WERI-Rb-1 (cell line): ENCODE measurements around the gene NAXD.
A peak's percentile ranks its signal among the peaks of the same experiment; 100 is the strongest.

Experiments
- DNase-seq: peaks from one replicate; pipeline ENCODE4 v3.0.0-alpha.2; 2020
- H3K27ac ChIP-seq: fragments of 250-450 bp; sonication (Bioruptor Pico); 2 replicates; pipeline ENCODE4 v1.5.1; 2020; ENCODE audit warnings: mild to moderate bottlenecking, moderate library complexity
- H3K27me3 ChIP-seq: fragments of 250-450 bp; sonication (Bioruptor Pico); 2 replicates; pipeline ENCODE4 v1.5.1; 2021; ENCODE audit warnings: mild to moderate bottlenecking, low read depth, moderate library complexity; ENCODE audit not compliant: insufficient read depth, severe bottlenecking
- H3K36me3 ChIP-seq: fragments of 250-450 bp; sonication (Bioruptor Pico); 2 replicates; pipeline ENCODE4 v1.5.1; 2020; ENCODE audit warnings: mild to moderate bottlenecking, moderate library complexity
- H3K4me3 ChIP-seq: 2 replicates; pipeline ENCODE4 v1.5.1; 2011; ENCODE audit warnings: low read depth, mild to moderate bottlenecking, control low read depth, low read length
- H3K9me3 ChIP-seq: fragments of 250-450 bp; sonication (Bioruptor Pico); 2 replicates; pipeline ENCODE4 v1.5.1; 2021; ENCODE audit warnings: mild to moderate bottlenecking, moderate library complexity; ENCODE audit not compliant: severe bottlenecking
- CTCF ChIP-seq: IDR thresholded peaks from 2 replicates; pipeline ENCODE4 v1.5.1; 2011; ENCODE audit warnings: low read depth, mild to moderate bottlenecking, control low read depth, inconsistent platforms, low read length

Gene NAXD

DNA sequence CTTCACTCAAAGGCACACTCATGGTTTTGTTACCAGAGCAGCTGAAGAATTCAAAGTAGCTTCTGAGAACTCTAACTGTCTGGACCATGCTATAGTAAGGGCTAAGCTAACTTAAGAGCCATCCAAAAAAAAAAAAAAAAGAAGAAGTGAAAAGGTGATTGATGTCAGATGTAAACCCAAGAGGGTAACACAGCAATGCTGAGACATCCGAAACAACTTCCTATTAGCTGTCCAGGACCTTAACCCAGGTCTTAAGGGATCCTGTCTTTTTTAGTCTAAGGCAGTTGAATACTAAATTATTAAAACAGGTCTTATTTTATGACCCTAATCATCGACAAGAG, 42.6 kb upstream of the NAXD start:
- no peak for TF ChIP-seq CTCF
- Histone ChIP-seq H3K36me3 (no peaks in the 10 kb centered on the region), H3K4me3 (no peak overlapping the region), H3K27ac (no peak overlapping the region), H3K27me3 (peaks cover 10% of the 10 kb centered on the region), H3K9me3 (no peaks in the 10 kb centered on the region)
- DNase-seq, result no peak

DNA sequence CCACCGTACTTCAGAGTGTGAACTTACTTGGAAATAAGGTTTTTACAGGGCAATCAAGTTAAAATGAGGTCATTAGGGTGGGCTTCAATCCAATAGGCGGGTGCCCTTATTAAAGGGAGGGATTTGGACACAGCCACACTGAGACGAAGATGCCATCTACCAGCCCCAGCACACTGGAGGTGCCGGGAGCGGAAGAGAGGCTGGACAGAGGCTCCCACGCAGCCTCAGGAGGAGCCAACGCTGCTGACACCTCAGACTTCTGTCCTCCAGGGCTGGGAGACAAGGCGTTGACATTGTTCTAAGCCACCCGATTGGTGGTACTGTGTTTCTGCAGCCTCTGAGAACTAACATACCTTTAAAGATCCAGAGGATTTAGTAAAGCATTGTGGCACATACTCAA, 41.2 kb upstream of the NAXD start:
- TF ChIP-seq CTCF, result no peak
- Histone ChIP-seq H3K4me3 (no peak overlapping the region), H3K36me3 (no peaks in the 10 kb centered on the region), H3K27ac (no peak overlapping the region), H3K27me3 (peaks cover 10% of the 10 kb centered on the region), H3K9me3 (no peaks in the 10 kb centered on the region)
- DNase-seq, result no peak

DNA sequence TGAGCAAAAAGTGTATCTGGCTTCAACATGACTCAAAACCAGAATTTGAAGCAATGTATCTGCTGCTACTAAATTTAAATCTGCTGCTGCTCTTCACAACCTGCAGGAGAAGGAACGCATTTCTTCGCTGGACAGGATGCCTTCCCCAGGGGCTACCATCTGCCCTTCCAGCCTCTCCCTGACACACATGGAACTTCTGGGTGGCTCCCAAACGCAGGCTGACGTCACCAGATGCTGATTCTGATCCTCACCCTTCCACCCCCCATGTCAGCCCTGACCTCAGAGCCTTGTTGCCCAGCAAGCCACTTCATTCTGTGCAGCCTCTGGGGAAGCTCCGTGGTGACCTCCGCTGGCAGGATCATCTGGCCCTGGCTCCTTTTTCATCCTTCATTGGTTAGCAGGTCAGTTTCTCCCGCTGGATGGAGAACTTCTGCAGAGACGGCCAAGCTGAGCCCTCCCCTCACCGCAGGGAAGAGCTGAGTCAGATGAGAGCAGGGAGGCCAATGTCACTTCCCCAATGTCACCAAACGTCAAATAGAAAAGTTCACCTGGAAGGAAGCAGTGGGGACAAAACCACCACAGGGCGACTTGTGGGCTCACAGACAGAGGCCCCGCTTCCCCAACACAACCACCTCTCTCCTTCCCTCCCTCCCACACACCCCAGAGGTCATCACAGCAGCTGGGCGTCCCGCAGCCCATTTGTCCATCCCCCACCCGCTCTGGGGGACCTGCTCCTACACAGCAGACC, 39.8 kb upstream of the NAXD start:
- Histone ChIP-seq H3K27me3 (peaks cover 10% of the 10 kb centered on the region), H3K27ac (no peak overlapping the region), H3K9me3 (no peaks in the 10 kb centered on the region), H3K36me3 (no peaks in the 10 kb centered on the region), H3K4me3 (no peak overlapping the region)
- TF ChIP-seq CTCF, result peak; percentile 63
- DNase-seq, result peak; percentile 61

- Histone ChIP-seq H3K27ac (no peak overlapping the region), H3K9me3 (no peaks in the 10 kb centered on the region), H3K27me3 (peaks cover 9% of the 10 kb centered on the region), H3K4me3 (no peak overlapping the region), H3K36me3 (no peaks in the 10 kb centered on the region)
- no peak for TF ChIP-seq CTCF
- no peak for DNase-seq
These were observed 39.3 kb upstream of the NAXD start for GRCh38 chr13:110576070-110576394.

DNA sequence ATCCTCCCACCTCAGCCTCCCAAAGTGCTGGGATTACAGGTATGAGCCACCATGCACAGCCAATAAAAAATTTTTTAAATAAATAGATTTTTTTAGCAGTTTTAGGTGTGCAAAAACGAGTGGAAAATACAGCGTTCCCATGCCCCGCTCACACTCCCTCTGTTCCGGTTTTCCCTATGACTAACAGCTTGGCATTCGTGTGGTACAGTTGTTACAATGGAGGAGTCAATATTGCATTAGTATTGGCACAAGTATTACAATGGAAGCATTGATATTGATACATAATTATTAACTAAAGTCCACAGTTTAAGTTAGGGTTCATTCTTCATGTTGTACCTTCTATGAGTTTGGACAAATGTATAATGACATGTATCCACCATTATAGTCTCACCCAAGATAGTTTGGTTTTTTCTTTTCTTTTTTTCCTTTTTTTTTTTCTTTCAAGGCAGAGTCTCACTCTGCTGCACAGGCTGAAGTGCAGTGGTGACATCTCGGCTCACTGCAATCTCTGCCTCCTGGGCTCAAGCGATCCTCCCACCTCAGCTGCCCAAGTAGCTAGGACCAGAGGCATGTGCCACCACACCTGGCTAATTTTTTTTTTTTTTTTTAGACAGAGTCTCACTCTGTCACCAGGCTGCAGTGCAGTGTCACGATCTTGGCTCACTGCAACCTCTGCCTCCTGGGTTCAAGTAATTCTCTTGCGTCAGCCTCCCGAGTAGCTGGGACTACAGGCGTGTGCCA, 38.4 kb upstream of the NAXD start:
- Histone ChIP-seq H3K9me3 (no peaks in the 10 kb centered on the region), H3K36me3 (no peaks in the 10 kb centered on the region), H3K27ac (no peak overlapping the region), H3K4me3 (no peak overlapping the region), H3K27me3 (peaks cover 3% of the 10 kb centered on the region)
- no peak for DNase-seq
- no peak for TF ChIP-seq CTCF
